Measurements from ENCODE around the gene TSTD2.
"Not testable (repeated sequence)": the region's sequence is repeated elsewhere in the genome, so short reads cannot be mapped to it uniquely, and the experiment has no call there.

Gene TSTD2

DNA sequence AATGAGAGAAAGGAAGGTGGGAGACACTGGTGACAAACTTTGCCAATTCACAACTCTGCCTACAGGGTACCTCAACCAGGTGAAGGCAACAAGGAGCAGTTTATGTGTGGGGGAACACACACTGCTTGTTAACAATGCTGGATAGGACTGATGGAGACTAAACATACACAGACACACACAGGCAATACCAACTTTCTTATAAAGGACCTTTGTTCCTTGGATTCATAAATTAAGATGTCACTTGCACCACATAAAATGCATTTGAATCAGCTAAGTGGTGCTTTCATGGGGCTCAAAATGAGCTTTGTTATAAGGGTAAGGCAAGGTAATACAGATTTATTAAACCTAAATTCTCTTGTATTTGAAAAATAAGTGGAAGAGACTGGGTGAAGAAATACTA is 4.0 kb downstream of the TSTD2 start:
- no peak for DNase-seq

DNA sequence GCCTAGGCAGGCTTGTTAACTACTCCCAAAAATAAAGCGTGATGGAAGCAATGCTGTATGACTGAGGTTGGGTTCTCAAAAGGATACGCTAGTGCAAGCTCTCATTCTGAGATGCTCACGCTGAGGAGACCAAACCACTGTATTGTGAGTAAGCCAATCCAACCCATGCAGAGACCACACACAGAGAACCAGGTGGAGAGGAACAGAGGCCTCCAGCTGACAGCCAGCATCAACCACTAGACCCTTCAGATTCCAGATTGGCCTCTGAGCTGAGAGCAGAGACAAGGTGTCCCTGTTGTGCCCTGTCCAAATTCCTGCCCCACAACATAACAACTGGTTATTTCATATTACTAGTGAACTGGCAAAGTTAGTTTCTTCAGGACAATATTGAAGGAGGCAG is 4.5 kb downstream of the TSTD2 start:
- DNase-seq: no peak

DNA sequence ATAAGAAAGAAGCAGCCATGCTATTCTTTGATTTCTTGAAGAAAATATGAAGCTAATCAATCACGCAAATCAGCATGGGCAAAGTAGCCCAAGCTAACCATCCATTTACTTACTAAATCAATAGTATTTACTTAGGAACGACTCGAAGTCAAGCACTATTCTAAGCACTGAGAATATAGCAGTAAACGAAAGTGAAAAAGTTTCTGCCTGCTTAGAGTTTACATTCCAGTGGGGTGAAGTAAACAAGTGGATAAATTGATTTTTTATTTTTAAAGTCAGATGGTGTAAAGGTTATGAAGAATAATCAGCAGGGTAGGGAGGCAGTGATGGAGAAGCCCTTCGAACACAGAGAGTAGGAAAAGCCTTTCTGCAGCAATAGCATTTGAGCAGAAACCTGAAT is 5.5 kb downstream of the TSTD2 start:
- no peak for DNase-seq

DNA sequence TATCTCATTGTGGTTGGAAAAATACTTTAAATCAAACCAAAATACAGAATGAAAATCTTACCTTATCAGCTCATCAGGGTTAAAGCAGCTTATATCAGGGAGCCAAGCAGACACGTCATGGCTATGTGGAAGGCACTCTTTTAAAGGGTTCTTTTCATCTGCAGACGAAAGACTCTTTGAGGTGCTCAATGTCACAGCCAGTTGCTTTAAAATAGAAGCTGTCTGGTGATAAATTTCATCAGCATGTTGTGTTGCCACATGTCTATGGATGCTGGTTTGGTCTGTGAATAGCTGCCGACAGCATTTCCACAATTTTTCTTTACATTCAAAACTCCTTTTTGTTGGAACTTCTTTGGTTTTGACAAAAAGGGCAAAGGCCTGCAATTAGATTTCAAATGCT is 7.5 kb downstream of the TSTD2 start:
- DNase-seq: no peak

DNA sequence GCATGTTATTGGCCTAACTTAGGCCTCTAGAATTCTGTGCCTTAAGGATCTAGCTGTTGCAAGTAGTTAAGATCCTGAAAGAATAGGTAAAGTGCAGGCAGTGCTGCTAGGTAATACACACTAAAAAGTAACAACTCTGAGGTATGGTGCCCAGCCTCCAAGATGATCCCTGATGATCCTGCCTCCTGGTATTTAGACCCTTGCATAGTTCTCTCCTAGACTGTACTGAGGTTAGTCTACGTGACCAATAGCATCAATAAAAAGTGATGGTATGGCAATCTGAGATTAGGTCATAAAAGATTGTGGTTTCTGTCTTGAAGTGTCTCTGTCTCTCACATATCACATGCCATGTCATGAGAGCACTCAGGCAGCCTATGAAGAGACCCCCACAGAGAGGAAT is 9.2 kb downstream of the TSTD2 start:
- no peak for DNase-seq

DNA sequence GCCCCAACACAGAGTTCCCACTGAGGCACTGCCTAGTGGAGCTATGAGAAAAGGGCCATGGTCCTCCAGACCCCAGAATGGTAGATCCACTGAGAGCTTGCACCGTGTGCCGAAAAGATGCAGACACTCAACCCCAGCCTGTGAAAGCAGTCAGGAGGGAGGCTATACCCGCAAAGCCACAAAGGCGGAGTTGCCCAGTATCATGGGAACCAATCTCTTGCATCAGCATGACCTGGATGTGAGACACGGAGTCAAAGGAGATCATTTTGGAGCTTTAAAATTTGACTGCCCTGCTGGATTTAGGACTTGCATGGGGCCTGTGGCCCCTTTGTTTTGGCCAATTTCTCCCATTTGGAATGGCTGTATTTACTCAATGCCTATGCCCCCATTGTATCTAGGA is 10.7 kb downstream of the TSTD2 start:
- DNase-seq: not testable (repeated sequence)

DNA sequence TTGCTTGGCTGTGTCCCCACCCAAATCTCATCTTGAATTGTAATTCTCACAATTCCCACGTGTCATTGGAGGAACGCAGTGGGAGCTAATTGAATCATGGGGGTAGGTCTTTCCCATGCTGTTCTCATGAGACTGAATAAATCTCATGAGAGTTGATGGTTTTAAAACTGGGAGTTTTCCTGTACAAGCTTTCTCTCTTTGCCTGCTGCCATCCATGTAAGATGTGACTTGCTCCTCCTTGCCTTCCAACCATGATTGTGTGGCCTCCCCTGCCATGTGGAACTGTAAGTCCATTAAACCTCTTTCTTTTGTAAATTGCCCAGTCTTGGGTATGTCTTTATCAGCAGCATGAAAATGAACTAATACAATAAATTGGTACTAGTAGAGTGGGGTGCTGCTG is 13.1 kb downstream of the TSTD2 start:
- DNase-seq: not testable (repeated sequence)

DNA sequence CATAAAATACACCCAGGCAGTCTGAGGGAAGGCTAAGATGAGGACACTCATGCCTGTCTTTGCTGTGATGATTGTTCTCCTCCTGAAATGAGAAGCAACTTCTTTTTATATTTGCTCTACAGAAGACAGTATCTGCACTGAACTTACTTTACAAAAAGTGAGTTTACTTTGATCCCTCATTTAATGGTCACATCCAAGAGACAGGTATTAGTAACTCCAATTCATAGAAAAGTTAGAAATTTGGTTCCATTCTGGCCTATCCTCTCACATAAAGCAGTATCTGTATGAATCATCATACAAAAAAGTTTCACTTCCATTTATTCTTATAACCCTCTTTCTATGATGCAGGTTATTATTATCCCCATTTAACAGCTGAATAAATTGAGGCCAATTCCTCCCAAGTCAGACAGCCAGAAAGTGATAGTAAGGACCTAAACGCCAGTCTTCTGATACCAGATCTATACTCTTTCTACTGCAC is 15.2 kb downstream of the TSTD2 start:
- DNase-seq: no peak

DNA sequence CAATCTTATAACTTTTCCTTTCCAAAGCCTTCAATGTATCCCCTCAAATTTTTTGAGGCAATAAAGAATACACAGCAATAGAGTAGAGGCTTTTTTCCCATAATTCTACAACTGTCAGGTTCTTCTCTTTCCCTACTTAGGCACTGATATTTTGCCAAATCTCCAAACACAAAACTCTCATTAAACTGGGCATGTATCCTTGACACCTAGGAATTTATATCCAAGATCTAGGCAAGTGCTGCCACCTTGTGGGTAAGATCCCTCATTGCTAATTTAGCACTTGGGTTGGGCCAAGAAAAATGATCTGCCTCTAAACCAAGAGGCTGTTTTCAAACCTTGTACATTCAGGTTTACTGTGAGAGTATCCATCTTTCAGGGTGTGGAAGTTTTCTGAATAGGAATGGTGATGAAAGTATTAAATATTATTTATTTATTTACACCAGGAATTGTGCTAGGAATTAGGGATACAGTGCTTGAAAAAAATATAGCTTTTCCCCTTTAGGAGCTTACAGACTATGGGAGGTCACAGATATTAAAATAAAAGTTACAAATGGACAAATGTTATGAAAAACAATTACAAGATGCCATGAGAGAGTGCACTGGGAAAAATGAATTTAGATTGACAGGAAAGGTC is 17.6 kb downstream of the TSTD2 start:
- DNase-seq: peak; percentile 35

DNA sequence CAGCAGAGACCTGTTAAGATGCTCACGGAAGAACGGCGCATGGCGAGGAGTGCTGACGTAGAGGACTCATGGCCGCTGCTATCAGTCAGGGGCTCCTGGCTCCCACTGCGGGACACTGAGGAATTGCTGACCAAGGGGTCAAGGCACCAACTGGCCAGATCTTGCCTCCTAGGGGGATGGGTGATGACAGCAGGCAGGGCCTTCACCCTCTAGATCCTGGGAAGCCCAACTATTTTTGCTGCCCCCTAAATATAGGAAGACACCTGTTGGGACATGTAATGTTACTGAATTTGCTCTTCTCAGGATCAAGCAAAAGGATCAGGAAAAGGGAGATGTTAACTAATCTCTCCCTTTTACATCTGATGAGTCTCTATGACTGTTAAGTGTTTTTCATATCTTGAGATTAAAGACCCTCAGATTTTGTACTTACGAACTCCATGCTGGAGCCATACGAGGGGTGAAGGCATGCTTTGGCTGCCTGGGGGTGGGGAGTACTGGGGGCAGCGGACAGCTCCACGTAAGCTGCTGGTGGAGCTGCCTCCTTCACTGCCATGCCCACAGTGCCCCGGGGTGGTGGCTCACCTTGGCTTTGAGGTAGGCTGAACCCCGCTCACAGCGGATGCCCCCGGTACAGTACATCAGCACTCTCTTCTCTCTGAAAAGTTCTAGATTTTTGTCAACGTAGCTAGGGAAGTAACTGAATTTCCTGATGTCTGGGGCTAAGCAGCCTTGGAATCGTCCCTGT is 28.1 kb downstream of the TSTD2 start:
- no peak for DNase-seq

DNA sequence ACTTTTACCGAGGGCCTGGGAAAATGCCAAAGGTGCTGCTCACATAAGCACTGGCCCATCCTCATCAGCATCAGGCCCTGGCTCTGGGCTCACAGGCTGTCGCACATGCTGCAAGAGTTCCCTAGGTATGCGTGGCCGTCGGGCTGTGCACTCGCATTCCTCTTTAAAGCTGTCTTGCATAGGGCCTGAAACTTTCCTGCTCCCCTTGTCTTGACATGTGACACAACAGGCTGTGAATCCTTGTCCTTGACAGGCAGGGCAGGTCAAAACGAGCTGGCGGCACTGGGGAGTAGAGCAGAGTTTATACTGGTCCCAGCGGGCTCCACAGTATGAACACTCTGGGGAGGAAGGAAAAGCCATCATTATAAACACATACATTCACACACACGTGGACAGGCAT is 30.7 kb downstream of the TSTD2 start:
- DNase-seq: no peak

DNA sequence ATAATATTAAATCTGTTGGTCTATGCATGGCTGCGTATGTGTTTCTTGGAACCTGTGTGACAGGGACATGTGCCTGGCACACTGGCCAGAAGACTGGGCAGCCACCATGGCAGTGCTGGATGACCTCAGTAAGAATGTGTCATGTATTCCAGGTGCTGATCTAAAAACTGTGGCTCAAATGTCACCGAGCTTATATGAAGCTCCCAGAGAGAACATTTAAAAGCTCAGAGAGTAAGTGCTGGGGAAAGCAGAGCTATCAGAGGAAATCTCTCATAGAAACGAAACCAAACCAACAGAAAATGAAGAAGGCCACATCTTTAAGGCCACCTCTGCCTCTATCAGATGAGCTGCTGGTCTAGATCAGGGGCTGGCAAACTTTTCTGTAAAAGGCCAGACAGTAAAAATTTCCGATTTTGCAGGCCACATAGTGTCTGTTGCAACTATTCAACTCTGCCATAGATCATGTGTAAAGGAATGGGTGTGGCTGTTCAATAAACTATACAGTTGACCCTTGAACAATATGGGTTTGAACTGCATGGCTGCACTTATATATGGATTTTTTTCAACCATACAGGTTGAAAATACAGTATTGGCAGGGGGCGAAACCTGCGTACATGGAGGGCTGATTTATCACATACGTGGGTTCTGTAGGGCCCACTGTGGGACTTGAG is 31.8 kb downstream of the TSTD2 start:
- DNase-seq: no peak

DNA sequence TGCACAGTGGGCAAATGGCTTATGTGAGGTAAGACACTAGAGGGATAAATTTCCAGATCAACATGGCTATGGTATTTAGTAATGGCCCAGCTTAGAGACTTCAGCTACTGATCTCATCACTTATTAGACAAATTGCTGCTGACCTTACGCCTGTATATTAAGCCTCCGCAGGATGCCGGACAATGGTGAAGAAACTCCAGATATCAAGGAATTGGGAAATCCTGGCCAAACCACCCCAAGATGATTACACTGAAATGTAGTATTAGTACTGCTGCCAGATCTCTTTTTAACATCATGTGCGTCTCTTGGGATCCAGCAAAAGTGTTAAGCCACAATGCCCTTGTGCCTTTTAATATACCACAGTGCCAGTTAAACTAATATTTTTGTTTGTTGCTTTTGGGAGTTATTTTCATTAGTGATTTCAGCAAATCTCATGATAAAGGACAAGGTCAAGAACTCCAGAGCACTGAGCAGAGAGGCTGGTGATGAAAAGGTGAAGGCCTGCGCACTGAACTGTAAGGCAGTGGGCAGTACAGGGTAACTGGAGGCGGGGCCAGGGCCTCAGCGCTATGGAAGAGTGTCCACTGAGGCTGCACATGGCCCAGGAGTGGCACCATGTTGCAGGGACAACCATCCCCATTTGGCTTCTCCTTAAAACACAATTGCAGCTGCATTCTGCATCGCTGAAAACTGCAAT is 32.5 kb downstream of the TSTD2 start:
- DNase-seq: no peak

DNA sequence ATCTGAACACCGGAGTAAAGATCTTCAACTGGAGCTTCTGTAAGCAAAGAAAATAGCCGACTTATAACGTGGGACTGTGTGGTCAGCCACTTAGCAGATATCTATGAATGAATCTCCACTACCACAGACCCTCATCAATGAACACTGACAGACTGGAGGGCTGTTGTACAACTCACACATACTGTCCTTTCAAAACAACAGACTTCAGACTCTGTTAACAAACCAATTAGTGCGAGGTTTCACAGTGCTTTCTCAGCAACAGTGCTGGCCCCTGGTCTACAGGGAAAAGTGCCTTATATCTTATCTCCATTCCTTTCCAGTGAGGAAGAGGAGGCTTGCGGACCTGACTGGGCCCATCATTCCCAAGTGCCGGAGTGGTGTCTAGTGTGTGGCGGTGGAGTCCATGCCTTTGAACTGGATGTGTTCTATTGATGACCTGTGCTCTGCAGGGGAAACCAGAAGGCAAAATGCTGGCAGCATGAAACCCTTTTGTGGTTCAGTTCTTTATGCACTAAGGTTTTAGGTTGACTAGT is 33.8 kb downstream of the TSTD2 start:
- no peak for DNase-seq

DNA sequence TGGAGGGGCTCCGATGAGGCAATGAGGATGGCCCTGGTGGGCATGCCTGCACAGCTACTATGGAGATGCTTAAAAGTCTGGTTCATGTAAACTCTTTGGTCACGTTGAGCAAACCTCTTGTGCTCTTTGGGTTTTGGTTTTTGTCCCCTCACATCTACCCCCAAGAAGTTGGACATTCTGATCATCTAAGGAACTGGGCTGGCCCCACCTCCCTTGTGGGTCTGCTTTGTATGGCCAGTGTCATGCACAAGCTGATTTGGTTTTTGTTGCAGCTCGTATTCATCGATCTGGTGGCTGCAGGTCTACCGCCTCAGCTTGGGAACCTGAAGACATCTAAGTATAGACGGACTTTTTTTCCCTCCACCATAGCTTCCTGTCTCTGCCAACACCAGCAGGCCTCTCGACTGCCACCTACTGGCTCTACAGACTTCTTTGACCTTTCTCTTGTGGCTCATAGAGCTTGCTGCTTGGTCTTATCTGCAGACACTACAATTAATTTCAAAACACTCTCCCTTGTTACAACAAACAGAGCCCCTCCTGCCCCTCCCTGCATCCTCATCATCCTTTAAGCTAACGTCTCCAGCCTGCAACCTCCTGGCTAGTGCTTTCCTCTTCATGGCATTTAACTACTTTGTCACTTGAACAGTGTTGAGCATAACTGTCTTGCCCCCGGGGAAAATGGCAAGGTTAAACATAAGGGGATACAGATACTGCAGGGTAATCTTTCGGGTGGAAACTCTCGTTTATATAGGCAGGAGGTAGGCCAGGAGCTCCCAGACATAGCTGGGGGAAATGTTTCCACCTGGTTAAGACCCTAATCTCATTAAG is 34.5 kb downstream of the TSTD2 start:
- peak; percentile 71 for DNase-seq

DNA sequence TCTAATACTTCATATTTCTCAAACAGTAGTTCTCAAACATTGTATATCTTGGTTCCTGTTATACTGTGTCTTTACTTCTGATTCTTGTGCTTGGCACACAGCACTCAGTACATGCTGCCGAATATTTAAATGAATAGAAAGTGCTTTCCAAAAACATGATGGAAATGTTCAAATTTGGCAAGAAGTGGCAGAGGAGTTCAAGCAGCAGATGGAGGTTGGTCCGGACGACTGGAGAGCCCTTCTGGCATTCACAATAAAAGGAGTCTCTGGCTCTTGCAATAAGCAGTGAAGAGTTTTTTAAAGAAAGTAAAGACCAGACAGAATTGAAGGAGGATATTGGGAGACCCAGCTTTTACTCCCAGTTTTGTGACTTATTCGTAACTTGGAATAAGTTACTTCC is 36.3 kb downstream of the TSTD2 start:
- no peak for DNase-seq

DNA sequence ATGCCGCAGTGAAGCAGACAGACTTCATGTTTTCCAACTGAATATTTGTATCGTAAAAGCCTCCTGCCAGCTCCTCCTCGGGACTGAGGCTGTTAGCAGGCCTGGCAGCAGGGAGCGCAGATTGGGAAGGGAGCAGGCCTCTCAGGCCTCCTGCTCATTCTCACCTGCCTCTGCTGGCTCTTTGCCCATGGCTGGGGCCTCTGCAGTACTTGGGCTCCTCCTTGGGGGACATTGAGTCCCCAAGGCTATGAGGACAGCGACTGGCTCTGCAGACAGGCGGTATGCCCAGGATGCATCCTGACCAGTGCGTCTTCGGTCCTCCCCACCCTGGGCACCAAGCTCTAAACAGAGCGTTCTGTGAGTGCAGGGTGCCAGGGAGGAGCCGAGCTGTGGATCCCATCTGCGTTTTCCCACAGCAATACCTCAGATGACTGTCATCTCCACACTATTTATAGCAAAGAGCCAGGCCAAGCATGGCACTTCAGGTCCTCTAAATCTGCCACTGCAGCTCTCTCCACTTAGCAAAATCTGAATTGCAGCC is 38.7 kb downstream of the TSTD2 start:
- DNase-seq: no peak

DNA sequence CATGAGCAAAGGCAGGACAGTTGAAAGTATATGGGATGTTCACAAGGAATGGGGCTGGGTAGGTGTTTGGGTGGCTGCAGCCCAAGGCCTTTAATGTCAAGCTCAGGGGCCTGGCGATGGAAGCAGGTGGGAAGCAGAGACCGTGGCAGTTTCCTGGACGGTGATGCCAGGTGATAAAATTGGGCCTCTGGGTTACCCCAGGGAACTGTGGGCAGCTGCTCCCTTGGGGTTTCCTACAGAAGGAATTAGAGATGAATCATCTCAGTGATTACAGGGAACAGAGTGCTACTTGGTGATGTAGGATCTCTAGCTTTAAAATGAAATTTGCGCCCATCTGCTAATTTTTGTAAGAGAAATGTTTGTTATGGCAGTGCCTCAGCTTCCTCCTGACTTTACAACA is 39.2 kb downstream of the TSTD2 start:
- no peak for DNase-seq

DNA sequence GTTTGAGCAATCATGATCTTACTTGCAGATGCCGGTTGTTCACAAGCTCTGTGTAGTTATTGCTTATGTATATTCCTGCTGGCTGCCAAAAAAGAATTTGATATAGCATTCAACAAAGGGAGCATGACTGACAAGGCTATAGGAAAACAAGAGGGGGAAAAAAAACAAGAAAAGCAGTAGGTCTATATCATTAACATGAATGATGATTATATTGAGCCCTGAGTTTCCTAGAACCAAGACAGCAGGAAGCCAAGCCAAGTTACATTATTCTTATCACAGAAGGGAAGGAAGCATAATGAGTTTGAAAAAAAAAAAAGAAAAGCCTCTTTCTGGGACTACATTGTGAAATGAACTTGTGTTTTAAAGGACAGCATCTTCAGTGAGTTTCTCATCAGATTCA is 41.0 kb downstream of the TSTD2 start:
- DNase-seq: no peak

DNA sequence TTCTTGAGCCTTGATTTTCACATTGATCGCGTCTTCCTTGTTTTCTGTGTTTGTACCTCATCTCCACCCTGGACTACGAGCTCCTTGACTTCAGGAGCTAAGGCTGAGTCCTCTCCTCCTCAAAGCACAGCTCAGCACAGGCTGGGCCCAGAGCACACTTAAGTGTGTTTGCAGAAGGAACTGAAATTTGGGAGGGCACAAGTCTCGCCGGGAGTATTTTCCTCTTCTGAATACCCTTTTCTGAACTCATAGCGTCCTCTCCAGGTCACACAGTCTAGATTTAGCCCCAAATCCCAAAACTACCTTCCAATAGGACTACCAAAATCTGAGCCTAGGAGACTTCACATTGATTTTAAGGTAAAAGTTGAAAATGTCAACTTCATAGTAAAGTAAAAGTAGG is 41.6 kb downstream of the TSTD2 start:
- no peak for DNase-seq

DNA sequence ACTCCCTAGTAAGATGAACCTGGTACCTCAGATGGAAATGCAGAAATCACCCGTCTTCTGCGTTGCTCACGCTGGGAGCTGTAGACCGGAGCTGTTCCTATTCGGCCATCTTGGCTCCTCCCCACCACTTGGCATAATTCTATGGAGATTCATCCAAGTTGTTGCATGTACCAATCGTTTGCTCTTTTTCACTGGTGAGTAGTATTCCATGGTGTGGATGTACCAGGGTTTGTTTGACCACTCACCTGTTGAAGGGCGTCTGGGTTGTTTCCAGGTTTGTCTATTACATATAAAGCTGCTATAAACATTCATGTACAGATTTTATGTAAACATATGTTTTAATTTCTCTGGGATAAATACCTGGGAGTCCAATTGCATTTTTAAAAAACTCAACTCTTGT is 46.3 kb downstream of the TSTD2 start:
- DNase-seq: not testable (repeated sequence)

DNA sequence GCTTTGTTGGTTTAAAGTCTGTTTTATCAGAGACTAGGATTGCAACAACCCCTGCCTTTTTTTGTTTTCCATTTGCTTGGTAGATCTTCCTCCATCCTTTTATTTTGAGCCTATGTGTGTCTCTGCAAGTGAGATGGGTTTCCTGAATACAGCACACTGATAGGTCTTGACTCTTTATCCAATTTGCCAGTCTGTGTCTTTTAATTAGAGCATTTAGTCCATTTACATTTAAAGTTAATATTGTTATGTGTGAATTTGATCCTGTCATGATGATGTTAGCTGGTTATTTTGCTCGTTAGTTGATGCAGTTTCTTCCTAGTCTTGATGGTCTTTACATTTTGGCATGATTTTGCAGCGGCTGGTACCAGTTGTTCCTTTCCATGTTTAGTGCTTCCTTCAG is 48.4 kb downstream of the TSTD2 start:
- not testable (repeated sequence) for DNase-seq
